GM21723 (cell line): ENCODE data around the gene AMPD3.

Source experiments
- ATAC-seq: cut with Tn5 transposase; IDR thresholded peaks from one replicate; pipeline ENCODE4 v1.9.1; 2021; ENCODE audit warnings: mild to moderate bottlenecking, moderate library complexity; ENCODE audit not compliant: unreplicated experiment

The AMPD3 gene

GRCh38 chr11:10486161-10486840 lies 31.2 kb downstream of the AMPD3 start:
- ATAC-seq: no peak

DNA sequence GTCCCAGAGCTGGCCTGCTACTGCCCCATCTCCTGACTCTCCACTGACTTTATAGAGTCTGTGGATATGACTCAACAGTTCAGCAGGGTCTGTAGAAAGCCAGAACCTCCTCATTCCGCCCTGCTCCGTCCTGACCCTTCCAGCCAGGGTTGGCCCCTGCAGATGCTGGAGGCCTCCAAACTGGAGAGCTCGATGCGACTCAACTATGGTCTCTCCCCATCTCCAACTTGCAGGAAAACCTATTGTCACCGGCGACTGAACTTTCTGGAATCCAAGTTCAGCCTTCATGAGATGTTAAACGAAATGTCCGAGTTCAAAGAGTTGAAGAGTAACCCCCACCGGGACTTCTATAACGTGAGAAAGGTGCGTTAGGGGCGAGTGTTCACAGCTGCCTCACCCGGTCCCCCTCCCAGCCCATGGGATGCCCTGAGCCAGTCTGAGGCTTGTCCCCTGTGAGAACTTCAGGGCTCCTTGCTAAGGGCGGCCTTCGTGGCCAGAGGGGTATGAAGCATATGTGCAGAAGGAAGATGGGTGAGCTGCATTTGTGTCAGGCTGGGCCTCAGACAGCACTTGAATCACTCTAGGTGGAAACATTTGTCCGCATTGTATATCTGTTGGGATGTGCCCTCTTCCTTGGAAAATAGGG lies 32.1 kb downstream of the AMPD3 start:
- ATAC-seq: no peak

GRCh38 chr11:10488121-10488933 lies 33.3 kb downstream of the AMPD3 start:
- peak; percentile 29 for ATAC-seq

DNA sequence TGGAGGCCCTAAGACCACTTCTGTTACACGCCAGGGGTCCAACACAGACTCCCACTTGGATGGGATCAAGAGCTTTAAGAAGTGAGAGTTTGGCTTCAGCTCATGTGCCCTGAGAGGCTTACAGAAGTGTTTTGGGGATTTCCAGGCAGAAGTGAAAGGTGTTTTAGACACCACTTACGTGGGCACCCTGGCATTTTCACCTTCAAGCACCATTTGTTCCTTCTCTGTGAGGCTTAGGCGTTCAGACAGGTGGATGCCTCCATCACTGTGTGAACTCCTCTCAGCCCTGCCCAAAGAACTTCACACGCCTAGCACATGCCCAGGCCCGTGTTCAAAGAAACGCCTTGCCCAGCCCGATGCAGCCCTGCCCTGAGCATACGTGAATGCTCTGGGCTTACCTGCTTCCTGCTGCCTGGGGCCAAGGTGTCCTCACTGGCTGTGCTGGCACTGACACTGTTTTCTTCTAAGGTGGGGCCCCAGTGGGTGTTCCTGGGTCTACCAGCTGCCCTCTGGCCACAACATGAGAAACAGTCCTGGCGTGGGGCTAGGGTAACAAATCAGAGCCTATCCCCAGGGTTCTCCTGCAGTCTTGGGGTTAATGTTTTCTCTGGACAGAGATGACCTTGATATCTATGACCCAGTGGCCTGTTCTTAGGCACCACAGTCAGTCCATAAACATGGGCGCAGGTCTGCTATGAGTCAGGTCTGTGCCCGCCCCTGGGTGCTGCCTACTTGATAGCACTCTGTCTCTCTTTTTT lies 34.0 kb downstream of the AMPD3 start:
- peak; percentile 54 for ATAC-seq

- ATAC-seq: no peak
Observed at GRCh38 chr11:10490032-10490397, 35.0 kb downstream of the AMPD3 start.

DNA sequence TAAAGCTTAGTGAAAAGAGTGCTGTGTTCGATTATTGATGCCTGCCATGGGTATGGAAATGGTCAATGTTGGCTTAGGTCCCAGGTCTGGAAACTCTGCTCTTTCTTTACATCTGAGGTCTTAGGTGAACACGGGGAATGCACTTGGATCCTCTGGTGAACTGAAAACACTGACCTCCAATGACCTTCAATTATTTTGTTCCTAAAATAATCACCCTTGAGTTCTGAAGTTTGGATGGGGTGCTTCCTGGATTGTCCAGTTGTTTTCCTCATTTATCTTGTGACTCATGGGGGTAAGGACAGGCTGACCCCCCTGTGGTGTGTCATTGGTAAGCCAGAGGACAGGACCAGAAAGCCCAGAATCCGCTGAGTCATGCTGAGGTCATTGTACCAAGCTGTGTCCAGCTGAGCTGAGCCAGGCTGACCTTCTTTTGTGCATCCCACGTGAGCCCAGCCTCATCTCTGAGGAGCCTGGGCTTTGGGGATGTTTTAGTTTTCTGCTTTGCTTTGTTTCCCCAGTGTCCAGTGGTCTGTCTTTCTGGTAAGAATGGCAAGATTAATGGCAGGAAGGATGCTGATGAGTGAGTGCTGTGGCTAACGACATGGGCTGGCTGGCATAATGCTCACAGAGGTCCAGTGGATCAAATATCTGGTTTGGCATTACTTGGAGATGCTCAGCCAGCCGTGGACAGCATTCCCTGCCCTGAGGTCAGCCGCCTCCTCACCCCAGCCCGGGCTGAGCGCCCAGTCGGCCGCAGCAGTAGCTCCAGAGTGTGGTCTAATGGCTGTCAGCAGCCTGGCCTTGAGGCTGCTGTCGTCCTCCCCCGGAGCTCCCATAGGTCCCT lies 35.6 kb downstream of the AMPD3 start:
- no peak for ATAC-seq

GRCh38 chr11:10492084-10492483 lies 37.0 kb downstream of the AMPD3 start:
- no peak for ATAC-seq

DNA sequence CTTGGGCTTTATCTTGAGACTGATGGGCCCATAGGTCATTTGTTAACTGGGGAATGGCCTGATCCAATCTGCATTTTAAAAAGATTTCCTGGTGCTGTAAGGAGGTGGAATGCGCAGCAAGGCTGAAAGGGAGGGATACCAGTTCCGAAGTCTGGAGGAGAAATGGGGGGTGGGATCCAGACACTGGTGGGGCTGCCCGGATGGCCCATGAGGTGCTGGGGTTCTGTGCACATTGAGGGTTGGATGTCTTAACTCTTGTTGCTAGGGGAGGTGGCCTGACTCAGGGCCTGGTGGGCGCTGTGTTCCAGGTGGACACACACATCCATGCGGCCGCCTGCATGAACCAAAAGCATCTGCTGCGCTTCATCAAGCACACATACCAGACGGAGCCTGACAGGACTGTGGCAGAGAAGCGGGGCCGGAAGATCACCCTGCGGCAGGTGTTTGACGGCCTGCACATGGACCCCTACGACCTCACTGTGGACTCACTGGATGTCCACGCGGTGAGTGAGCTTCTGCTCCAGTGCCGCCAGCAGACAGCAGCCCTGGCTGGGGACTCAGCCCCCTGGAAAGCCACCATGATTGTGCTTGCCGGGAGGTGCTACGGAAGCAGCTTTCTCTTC lies 38.1 kb downstream of the AMPD3 start:
- no peak for ATAC-seq

DNA sequence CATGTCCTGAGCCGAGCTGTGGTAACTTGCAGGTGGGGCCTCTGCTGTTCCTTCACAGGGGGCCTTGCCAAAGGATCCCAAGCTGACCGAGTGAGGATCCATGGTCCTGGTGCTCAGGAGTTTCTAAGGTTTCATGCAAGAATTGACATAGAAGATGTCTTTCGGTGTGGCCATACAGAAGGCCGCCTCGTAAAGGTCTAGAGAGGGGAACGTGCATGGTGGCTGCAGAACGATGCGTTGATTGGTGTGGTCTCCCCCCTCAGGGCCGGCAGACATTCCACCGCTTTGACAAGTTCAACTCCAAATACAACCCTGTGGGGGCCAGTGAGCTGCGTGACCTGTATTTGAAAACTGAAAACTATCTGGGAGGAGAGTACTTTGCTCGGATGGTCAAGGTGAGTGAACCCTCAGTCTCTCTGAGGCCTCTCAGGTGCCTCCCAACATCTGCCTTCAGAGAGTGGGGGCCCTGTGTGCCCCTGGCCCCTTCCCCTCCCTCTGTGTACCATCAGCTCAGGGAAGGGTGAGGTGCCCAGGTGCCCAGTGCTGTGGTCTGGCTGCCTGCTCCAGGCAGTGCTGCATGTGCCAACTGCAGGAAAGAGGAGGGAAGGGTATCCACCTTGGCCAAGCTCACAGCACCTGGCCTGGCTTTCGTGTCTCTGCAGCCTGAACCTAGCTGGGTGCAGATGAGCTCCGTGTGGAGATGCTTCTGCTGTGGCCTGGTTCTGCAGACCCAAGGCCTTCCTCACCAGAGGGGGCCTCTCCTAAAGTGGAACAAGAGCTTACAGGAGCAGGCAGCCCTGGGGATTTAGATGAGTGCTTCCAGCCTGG lies 39.8 kb downstream of the AMPD3 start:
- ATAC-seq: no peak

DNA sequence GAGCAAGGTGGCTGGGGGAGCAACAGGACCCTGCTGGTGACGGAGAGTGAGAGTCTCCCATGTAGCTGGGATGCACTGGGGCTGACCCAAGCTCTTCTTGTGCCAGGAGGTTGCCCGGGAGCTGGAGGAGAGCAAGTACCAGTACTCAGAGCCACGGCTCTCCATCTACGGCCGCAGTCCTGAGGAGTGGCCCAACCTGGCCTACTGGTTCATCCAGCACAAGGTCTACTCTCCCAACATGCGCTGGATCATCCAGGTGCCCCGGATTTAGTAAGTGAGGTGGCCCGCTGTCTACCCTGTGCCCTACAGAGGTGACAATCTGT lies 40.4 kb downstream of the AMPD3 start:
- no peak for ATAC-seq

- no peak for ATAC-seq
Observed at GRCh38 chr11:10496296-10496936, 41.4 kb downstream of the AMPD3 start.

DNA sequence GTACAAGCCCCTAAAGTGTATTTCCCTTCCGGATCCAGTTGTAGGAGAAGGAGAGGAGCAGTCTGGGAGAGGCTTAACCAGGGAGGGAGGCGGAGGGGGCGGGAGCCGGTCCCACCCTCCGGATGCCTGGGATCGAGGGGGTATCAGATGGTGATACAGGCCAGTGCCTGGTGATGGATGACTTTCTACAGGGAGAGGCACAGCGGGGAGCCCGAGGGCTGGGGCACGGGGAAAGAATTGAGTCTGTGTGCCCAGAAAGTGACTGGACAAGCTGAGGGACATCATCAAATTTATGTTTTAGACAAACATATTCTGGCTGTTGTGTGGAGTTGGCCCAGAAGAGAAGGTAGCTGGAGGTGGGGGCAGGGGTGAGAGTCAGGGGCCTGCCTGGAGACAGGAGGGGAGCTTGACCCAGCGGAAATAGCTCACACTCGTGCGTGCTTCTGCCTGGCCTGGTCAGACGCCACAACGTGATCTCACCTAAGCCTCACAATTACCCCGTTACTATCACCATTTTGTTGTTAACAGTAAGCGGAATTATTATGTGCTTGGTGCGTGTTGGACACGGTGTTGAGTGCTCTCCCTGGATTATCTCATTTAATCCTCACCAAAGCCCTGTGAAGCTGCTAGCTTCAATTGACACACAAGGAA lies 42.4 kb downstream of the AMPD3 start:
- ATAC-seq: no peak

GRCh38 chr11:10498022-10498400 lies 42.9 kb downstream of the AMPD3 start:
- no peak for ATAC-seq

GRCh38 chr11:10498426-10499250 lies 43.6 kb downstream of the AMPD3 start:
- ATAC-seq: no peak

DNA sequence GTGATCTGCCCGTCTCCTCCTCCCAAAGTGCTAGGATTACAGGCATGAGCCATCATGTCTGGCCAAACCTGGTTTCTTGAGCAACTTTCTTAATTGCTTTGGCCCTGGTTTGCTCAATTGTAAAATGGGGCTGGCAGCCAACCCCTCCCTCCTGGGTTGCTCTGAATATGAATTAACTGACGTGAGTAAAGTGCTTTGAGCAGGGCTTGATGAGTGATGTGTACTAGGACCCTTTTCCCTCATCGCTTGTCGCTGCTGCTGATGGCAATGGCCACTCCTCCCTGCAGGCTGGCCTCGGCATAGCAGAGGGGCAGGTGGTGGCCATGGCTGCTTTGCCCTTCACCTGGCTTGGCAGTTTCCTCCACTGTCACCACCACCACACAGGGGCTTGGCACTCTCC lies 44.4 kb downstream of the AMPD3 start:
- no peak for ATAC-seq

GRCh38 chr11:10499874-10500601 lies 45.0 kb downstream of the AMPD3 start:
- no peak for ATAC-seq
